ENCODE measurements around the gene TM4SF4.

Gene TM4SF4

DNA sequence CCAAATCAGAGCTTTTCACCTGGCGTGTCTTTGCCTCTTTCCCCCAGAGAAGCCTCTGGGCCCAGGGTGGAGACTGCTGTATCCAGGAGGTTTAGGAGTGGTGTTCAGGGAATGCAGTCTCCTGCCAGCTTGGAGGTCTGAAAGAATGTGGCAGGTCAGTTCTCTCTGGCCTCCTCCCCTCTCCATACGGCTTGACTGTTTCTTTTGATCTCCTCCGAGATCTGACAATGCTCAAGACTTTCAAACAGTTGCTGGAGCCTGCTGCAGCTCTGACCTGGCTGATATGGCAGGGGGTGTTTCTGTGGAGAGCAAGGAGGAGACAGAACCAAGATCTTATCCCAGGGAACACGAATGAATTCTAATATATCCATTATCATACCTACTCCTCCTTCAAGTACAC lies 24.7 kb upstream of the TM4SF4 start:
- Histone ChIP-seq H3K4me3 (ENCODE audit: low read length) (no peak overlapping the region), H3K4me1 (ENCODE audit: low read length) (peaks cover 10% of the 10 kb centered on the region), H3F3A (ENCODE audit: insufficient read depth, low read length) (no peaks in the 10 kb centered on the region), H4K20me1 (ENCODE audit: insufficient read depth, low read length) (no peaks in the 10 kb centered on the region), H3K27ac (ENCODE audit: low read length) (no peak overlapping the region), H3K4me2 (ENCODE audit: low read depth, low read length) (peak overlapping the region; percentile 16; the same call in 1 of the 2 replicates), H3K79me2 (ENCODE audit: low read length) (no peaks in the 10 kb centered on the region), H3K9ac (ENCODE audit: low read length) (no peak overlapping the region), H2AFZ (ENCODE audit: low read length) (peak overlapping the region; percentile 37; the same call in 1 of the 2 replicates), H3K36me3 (replicated peaks; ENCODE audit: insufficient read depth, low read length) (no peaks in the 10 kb centered on the region), H3K27me3 (replicated peaks; ENCODE audit: insufficient read depth, low read length) (no peaks in the 10 kb centered on the region), H3K9me3 (replicated peaks; ENCODE audit: insufficient read depth, low read length) (no peaks in the 10 kb centered on the region), H3K9me2 (replicated peaks; ENCODE audit: insufficient read depth, low read length) (no peaks in the 10 kb centered on the region)
- TF ChIP-seq CTCF (IDR thresholded peaks at IDR 0.05; ENCODE audit: low read length) (no peak), EZH2 (optimal IDR thresholded peaks at IDR 0.05; ENCODE audit: low read depth, low read length) (no peak), EZH2phosphoT487 (IDR thresholded peaks at IDR 0.05; ENCODE audit: low read length) (no peak)
- no peak for DNase-seq

GRCh38 chr3:149450281-149450680 lies 24.2 kb upstream of the TM4SF4 start:
- Histone ChIP-seq H3K9ac (ENCODE audit: low read length) (no peak overlapping the region), H3K27me3 (replicated peaks; ENCODE audit: insufficient read depth, low read length) (no peaks in the 10 kb centered on the region), H3F3A (ENCODE audit: insufficient read depth, low read length) (no peaks in the 10 kb centered on the region), H3K4me2 (ENCODE audit: low read depth, low read length) (peak overlapping the region; percentile 16; the same call in 1 of the 2 replicates), H3K9me2 (replicated peaks; ENCODE audit: insufficient read depth, low read length) (no peaks in the 10 kb centered on the region), H3K27ac (ENCODE audit: low read length) (no peak overlapping the region), H3K4me1 (ENCODE audit: low read length) (peaks cover 10% of the 10 kb centered on the region), H3K9me3 (replicated peaks; ENCODE audit: insufficient read depth, low read length) (no peaks in the 10 kb centered on the region), H3K4me3 (ENCODE audit: low read length) (no peak overlapping the region), H3K79me2 (ENCODE audit: low read length) (no peaks in the 10 kb centered on the region), H3K36me3 (replicated peaks; ENCODE audit: insufficient read depth, low read length) (no peaks in the 10 kb centered on the region), H2AFZ (ENCODE audit: low read length) (peak overlapping the region; percentile 37; the same call in 1 of the 2 replicates), H4K20me1 (ENCODE audit: insufficient read depth, low read length) (no peaks in the 10 kb centered on the region)
- peak; percentile 24 for DNase-seq
- TF ChIP-seq CTCF (IDR thresholded peaks at IDR 0.05; ENCODE audit: low read length) = no peak
- TF ChIP-seq EZH2 (optimal IDR thresholded peaks at IDR 0.05; ENCODE audit: low read depth, low read length) = no peak
- TF ChIP-seq EZH2phosphoT487 (IDR thresholded peaks at IDR 0.05; ENCODE audit: low read length) = no peak

DNA sequence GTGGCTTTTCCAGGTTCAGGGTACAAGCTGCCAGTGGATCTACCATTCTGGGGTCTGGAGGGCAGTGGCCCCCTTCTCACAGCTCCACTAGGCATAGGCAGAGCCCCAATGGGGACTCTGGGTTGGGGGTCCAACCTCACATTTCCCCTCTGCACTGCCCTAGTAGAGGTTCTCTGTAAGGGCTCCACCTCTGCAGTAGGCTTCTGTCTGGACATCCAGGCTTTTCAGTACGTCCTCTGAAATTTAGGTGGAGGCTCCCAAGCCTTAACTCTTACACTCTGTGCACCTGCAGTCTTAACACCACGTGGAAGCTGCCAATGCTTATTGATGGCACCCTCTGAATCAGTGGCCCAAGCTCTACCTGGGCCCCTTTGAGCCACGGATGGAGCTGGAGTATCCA lies 22.5 kb upstream of the TM4SF4 start:
- Histone ChIP-seq H3K79me2 (ENCODE audit: low read length) (no peaks in the 10 kb centered on the region), H3K4me2 (ENCODE audit: low read depth, low read length) (no peak overlapping the region), H3K4me3 (ENCODE audit: low read length) (no peak overlapping the region), H2AFZ (ENCODE audit: low read length) (no peak overlapping the region), H3K27ac (ENCODE audit: low read length) (no peak overlapping the region), H4K20me1 (ENCODE audit: insufficient read depth, low read length) (no peaks in the 10 kb centered on the region), H3K36me3 (replicated peaks; ENCODE audit: insufficient read depth, low read length) (no peaks in the 10 kb centered on the region), H3K9ac (ENCODE audit: low read length) (no peak overlapping the region), H3K4me1 (ENCODE audit: low read length) (peaks cover 10% of the 10 kb centered on the region), H3K9me3 (replicated peaks; ENCODE audit: insufficient read depth, low read length) (no peaks in the 10 kb centered on the region), H3F3A (ENCODE audit: insufficient read depth, low read length) (no peaks in the 10 kb centered on the region), H3K27me3 (replicated peaks; ENCODE audit: insufficient read depth, low read length) (no peaks in the 10 kb centered on the region), H3K9me2 (replicated peaks; ENCODE audit: insufficient read depth, low read length) (no peaks in the 10 kb centered on the region)
- DNase-seq = no peak
- TF ChIP-seq EZH2phosphoT487 (IDR thresholded peaks at IDR 0.05; ENCODE audit: low read length) (no peak), CTCF (IDR thresholded peaks at IDR 0.05; ENCODE audit: low read length) (no peak), EZH2 (optimal IDR thresholded peaks at IDR 0.05; ENCODE audit: low read depth, low read length) (no peak)
